Keratinocyte (primary cell): Measurements from ENCODE around the gene ZCCHC17. TPM values are rescaled to one million over a fixed set of nuclear protein-coding genes. Genes with fewer than 3 reads are reported as not detected.
A peak's percentile ranks its signal among the peaks of the same experiment; 100 is the strongest.

Experiments
- DNase-seq: peaks from one replicate; pipeline ENCODE4 v3.0.0-alpha.2; 2011; ENCODE audit warnings: low read depth, missing footprints, low spot score
- FAIRE-seq: peaks from 2 replicates; lab custom pipeline; 2011; peaks lifted over from hg19 to GRCh38; lab: Jason Lieb, UNC
- H2AFZ ChIP-seq: 2 replicates; pipeline ENCODE4 v1.6.0; 2012; ENCODE audit warnings: low read length, control low read depth, inconsistent platforms; ENCODE audit not compliant: control insufficient read depth
- H3K27ac ChIP-seq: 2 replicates; pipeline ENCODE4 v1.5.1; 2011; ENCODE audit warnings: low read length; ENCODE audit not compliant: control insufficient read depth, insufficient read depth
- H3K27me3 ChIP-seq: 3 replicates; pipeline ENCODE4 v1.6.0; 2011; ENCODE audit warnings: low read length; ENCODE audit not compliant: control insufficient read depth, insufficient read depth; ENCODE audit errors: extremely low read depth
- H3K36me3 ChIP-seq, 2 experiments: 2 replicates in 1 of 2; 3 replicates in 1 of 2; pipeline ENCODE4 v1.5.1; 2011; ENCODE audit warnings: low read length in 2 of 2, mild to moderate bottlenecking in 1 of 2; ENCODE audit not compliant: control insufficient read depth in 2 of 2, insufficient read depth in 2 of 2; ENCODE audit errors: extremely low read depth in 1 of 2
- H3K4me1 ChIP-seq: 3 replicates; pipeline ENCODE4 v1.5.1; 2011; ENCODE audit warnings: low read length; ENCODE audit not compliant: control insufficient read depth, insufficient read depth; ENCODE audit errors: extremely low read depth
- H3K4me2 ChIP-seq: 3 replicates; pipeline ENCODE4 v1.6.0; 2011; ENCODE audit warnings: low read depth, low read length; ENCODE audit not compliant: control insufficient read depth, insufficient read depth; ENCODE audit errors: extremely low read depth
- H3K4me3 ChIP-seq, 3 experiments: fragments of 200-600 bp in 1 of 3; sonication (generic) in 1 of 3; 2 replicates in 2 of 3; 3 replicates in 1 of 3; pipeline ENCODE4 v1.5.1; 2011 to 2016; ENCODE audit warnings: low read length in 3 of 3, mild to moderate bottlenecking in 3 of 3, control low read depth in 2 of 3, inconsistent platforms in 1 of 3, low read depth in 1 of 3, mixed read lengths in 1 of 3, mixed run types in 1 of 3, moderate library complexity in 1 of 3; ENCODE audit not compliant: control insufficient read depth in 2 of 3, insufficient read depth in 2 of 3; ENCODE audit errors: extremely low read depth in 1 of 3
- H3K79me2 ChIP-seq: 2 replicates; pipeline ENCODE4 v1.6.0; 2012; ENCODE audit warnings: low read length; ENCODE audit not compliant: control insufficient read depth, insufficient read depth
- H3K9ac ChIP-seq: 3 replicates; pipeline ENCODE4 v1.6.0; 2011; ENCODE audit warnings: low read length; ENCODE audit not compliant: control insufficient read depth, insufficient read depth; ENCODE audit errors: extremely low read depth
- H3K9me1 ChIP-seq: 3 replicates; pipeline ENCODE4 v1.6.0; 2011; ENCODE audit warnings: low read length; ENCODE audit not compliant: control insufficient read depth, insufficient read depth; ENCODE audit errors: extremely low read depth
- H3K9me3 ChIP-seq: 2 replicates; pipeline ENCODE4 v1.5.1; 2012; ENCODE audit warnings: low read depth, low read length; ENCODE audit not compliant: control insufficient read depth
- H4K20me1 ChIP-seq: 3 replicates; pipeline ENCODE4 v1.6.0; 2011; ENCODE audit warnings: low read length; ENCODE audit not compliant: control insufficient read depth, insufficient read depth; ENCODE audit errors: extremely low read depth
- CTCF ChIP-seq, 3 experiments: IDR thresholded peaks in 1 of 3; conservative IDR thresholded peaks in 1 of 3; optimal IDR thresholded peaks in 1 of 3; 2 replicates in 2 of 3; 3 replicates in 1 of 3; pipeline versions ENCODE3 to v1.5.1; 2011; ENCODE audit warnings: low read length in 3 of 3, mild to moderate bottlenecking in 3 of 3, moderate library complexity in 2 of 3, control low read depth in 1 of 3, inconsistent platforms in 1 of 3; ENCODE audit not compliant: insufficient read depth in 2 of 3; ENCODE audit errors: extremely low read depth in 1 of 3
- EZH2 ChIP-seq: IDR thresholded peaks from one replicate; pipeline ENCODE4 v1.6.1; 2012; ENCODE audit warnings: inconsistent platforms, mild to moderate bottlenecking, low read length, moderate library complexity
- dilution Hi-C: fragments of 300-500 bp; cut with MboI; formaldehyde crosslinking; loops from one replicate; pipeline ENCODE4 v1.7.0; 2020; ENCODE audit warnings: low sequenced_read_pairs; ENCODE audit not compliant: extremely low pct_ligation_motif_present
- polyA plus RNA-seq, 5 experiments: library from polyadenylated mRNA; depleted of rRNA in 3 of 5; stranded (reverse) in 3 of 5; stranded (forward) in 1 of 5; unstranded in 1 of 5; fragments of >200 nt; gene quantifications; 1 replicate in 1 of 5; 2 replicates in 3 of 5; 3 replicates in 1 of 5; pipeline versions ENCODE4 v1.2.1 to v1.2.3, GENCODE V29; 2011 to 2012; ENCODE audit warnings: missing spikeins in 2 of 5, low read depth in 1 of 5, low replicate concordance in 1 of 5

The ZCCHC17 gene
- polyA plus RNA-seq, 1 donor (not counting 4 experiments of a cell fraction or from before 2014, with no cell fraction given): 70.0 TPM

- Histone ChIP-seq H3K9me1 (no peaks in the 10 kb centered on the region), H3K4me2 (no peak overlapping the region), H3K4me3 (no peak overlapping the region), H3K36me3 (no peaks in the 10 kb centered on the region), H3K4me1 (peaks cover 3% of the 10 kb centered on the region), H3K9me3 (no peaks in the 10 kb centered on the region), H3K27ac (no peak overlapping the region), H4K20me1 (no peaks in the 10 kb centered on the region), H3K27me3 (no peaks in the 10 kb centered on the region), H3K9ac (no peak overlapping the region), H2AFZ (no peak overlapping the region), H3K79me2 (no peaks in the 10 kb centered on the region)
- FAIRE-seq (peak; percentile 74), DNase-seq (no peak)
- dilution Hi-C loops: no loop called here
- no peak for TF ChIP-seq EZH2
Observed at GRCh38 chr1:31405578-31406245, 108.9 kb downstream of the ZCCHC17 start.

GRCh38 chr1:31407029-31407626 is 110.3 kb downstream of the ZCCHC17 start:
- no peaks in the 10 kb centered on the region for H3K9me1 ChIP-seq
- no peak overlapping the region for H2AFZ ChIP-seq
- no peak for TF ChIP-seq EZH2
- no peak for TF ChIP-seq CTCF (optimal IDR thresholded peaks at IDR 0.05 in 1 of 3, IDR thresholded peaks at IDR 0.05 in 1 of 3, conservative IDR thresholded peaks at IDR 0.05 in 1 of 3; ENCODE audit: extremely low read depth in 1 of 3, insufficient read depth in 2 of 3, low read length in 3 of 3)
- H3K9ac ChIP-seq: no peak overlapping the region
- FAIRE-seq (no peak), DNase-seq (no peak)
- H3K4me3 ChIP-seq: no peak overlapping the region
- no peaks in the 10 kb centered on the region for H4K20me1 ChIP-seq
- H3K27me3 ChIP-seq: no peaks in the 10 kb centered on the region
- H3K4me2 ChIP-seq: no peak overlapping the region
- H3K27ac ChIP-seq: no peak overlapping the region
- peaks cover 3% of the 10 kb centered on the region for H3K4me1 ChIP-seq
- H3K36me3 ChIP-seq: no peaks in the 10 kb centered on the region
- no peaks in the 10 kb centered on the region for H3K9me3 ChIP-seq
- H3K79me2 ChIP-seq: no peaks in the 10 kb centered on the region
- dilution Hi-C loops: no loop called here
